Activated CD8-positive, alpha-beta T cell treated with anti-CD3 and anti-CD28 coated beads for 36 hours (primary cell): ENCODE measurements around the gene DDO. TPM values are rescaled to one million over a fixed set of nuclear protein-coding genes. Genes with fewer than 3 reads are reported as not detected.

Experiments used
- ATAC-seq: fragments of 200-7000 bp; cut with Tn5 transposase; one replicate; pipeline ENCODE4 v1.10.0; 2021; ENCODE audit warnings: mild to moderate bottlenecking, moderate library complexity
- CTCF ChIA-PET: fragments of 350-600 bp; sonication (Branson Sonifier 250); formaldehyde crosslinking; loops from one replicate; lab custom pipeline; 2021; ENCODE audit warnings: antibody characterized with exemption; lab: Charles Lee
- POLR2A ChIA-PET: fragments of 350-600 bp; sonication (Branson Sonifier 250); formaldehyde crosslinking; loops from one replicate; lab custom pipeline; 2021; ENCODE audit warnings: antibody characterized with exemption; lab: Charles Lee
- DNase-seq: peaks from one replicate; pipeline ENCODE4 v3.0.0-alpha.2; 2020
- H3K27ac Mint-ChIP-seq: one replicate; pipeline ENCODE4 v1.8.0; 2021; ENCODE audit warnings: mild to moderate bottlenecking, mixed read lengths
- H3K27me3 Mint-ChIP-seq: one replicate; pipeline ENCODE4 v1.8.0; 2021; ENCODE audit warnings: mixed read lengths
- H3K36me3 Mint-ChIP-seq: one replicate; pipeline ENCODE4 v1.8.0; 2021; ENCODE audit warnings: low read depth, mixed read lengths
- H3K4me1 Mint-ChIP-seq: one replicate; pipeline ENCODE4 v1.8.0; 2021; ENCODE audit warnings: low read depth, mixed read lengths
- H3K4me3 Mint-ChIP-seq: one replicate; pipeline ENCODE4 v1.8.0; 2021; ENCODE audit warnings: mild to moderate bottlenecking, moderate library complexity, mixed read lengths
- H3K9me3 Mint-ChIP-seq: one replicate; pipeline ENCODE4 v1.8.0; 2021; ENCODE audit warnings: mixed read lengths
- CTCF ChIP-seq: fragments of 200-600 bp; IDR thresholded peaks from one replicate; pipeline ENCODE4 v1.8.0; 2022; ENCODE audit warnings: antibody characterized with exemption, mild to moderate bottlenecking
- intact Hi-C: fragments of 100-400 bp; cut with micrococcal nuclease; formaldehyde crosslinking; loops from one replicate; pipeline ENCODE4 v1.10.0; 2022
- total RNA-seq, 2 experiments: library from RNA; stranded (reverse); gene quantifications; one replicate each; pipeline ENCODE4 v1.2.3, GENCODE V29; 2021

Gene DDO
- total RNA-seq, 2 experiments from 2014 or later = not detected

- peaks cover 40% of the 10 kb centered on the region for H3K4me1 Mint-ChIP-seq
- no peaks in the 10 kb centered on the region for H3K36me3 Mint-ChIP-seq
- ATAC-seq (no peak), DNase-seq (no peak)
- H3K27ac Mint-ChIP-seq = no peak overlapping the region
- CTCF ChIA-PET = interaction anchor here (0.8 to 2.0 kb wide), 5 partner anchors 11 to 328 kb away, joined by 3 to 9 read pairs (median 4); no protein-coding TSS in a partner anchor
- H3K27me3 Mint-ChIP-seq = no peaks in the 10 kb centered on the region
- POLR2A ChIA-PET = interaction anchor here (0.8 kb wide), 1 partner anchor 12 kb away, joined by 3 read pairs; no protein-coding TSS in a partner anchor
- intact Hi-C loops = no loop called here
- no peaks in the 10 kb centered on the region for H3K9me3 Mint-ChIP-seq
- no peak for TF ChIP-seq CTCF
- no peak overlapping the region for H3K4me3 Mint-ChIP-seq
Observed at GRCh38 chr6:110367825-110368224, 47.5 kb downstream of the DDO start.

GRCh38 chr6:110366975-110367374, 48.4 kb downstream of the DDO start:
- intact Hi-C loops = no loop called here
- Mint-ChIP-seq H3K9me3 (no peaks in the 10 kb centered on the region), H3K27me3 (no peaks in the 10 kb centered on the region), H3K36me3 (no peaks in the 10 kb centered on the region), H3K4me3 (no peak overlapping the region), H3K4me1 (peaks cover 40% of the 10 kb centered on the region), H3K27ac (no peak overlapping the region)
- TF ChIP-seq CTCF = no peak
- ChIA-PET CTCF (interaction anchor here (1.2 to 3.0 kb wide), 3 partner anchors 14 to 662 kb away, joined by 3 to 19 read pairs (median 3); no protein-coding TSS in a partner anchor), POLR2A (no interaction called here)
- ATAC-seq (peak; percentile 58), DNase-seq (peak; percentile 3)

GRCh38 chr6:110366256-110366655, 49.1 kb downstream of the DDO start:
- H3K36me3 Mint-ChIP-seq = no peaks in the 10 kb centered on the region
- ATAC-seq (no peak), DNase-seq (peak; percentile 5)
- no peaks in the 10 kb centered on the region for H3K9me3 Mint-ChIP-seq
- ChIA-PET CTCF (interaction anchor here (1.0 to 3.0 kb wide), 7 partner anchors 12 to 661 kb away, joined by 3 to 19 read pairs (median 3); no protein-coding TSS in a partner anchor), POLR2A (interaction anchor here (0.6 to 1.2 kb wide), 4 partner anchors 14 to 293 kb away, joined by 3 to 4 read pairs (median 3); partner anchors contain the start of gene WASF1)
- H3K4me1 Mint-ChIP-seq = peaks cover 40% of the 10 kb centered on the region
- H3K4me3 Mint-ChIP-seq = no peak overlapping the region
- H3K27me3 Mint-ChIP-seq = no peaks in the 10 kb centered on the region
- peak overlapping the region; percentile 49 for H3K27ac Mint-ChIP-seq
- no peak for TF ChIP-seq CTCF
- intact Hi-C loops = no loop called here

GRCh38 chr6:110364364-110365105, 50.8 kb downstream of the DDO start:
- no peak for TF ChIP-seq CTCF
- DNase-seq (no peak), ATAC-seq (no peak)
- no peaks in the 10 kb centered on the region for H3K36me3 Mint-ChIP-seq
- peaks cover 40% of the 10 kb centered on the region for H3K4me1 Mint-ChIP-seq
- no peaks in the 10 kb centered on the region for H3K27me3 Mint-ChIP-seq
- intact Hi-C loops = no loop called here
- no peak overlapping the region for H3K4me3 Mint-ChIP-seq
- no peaks in the 10 kb centered on the region for H3K9me3 Mint-ChIP-seq
- no peak overlapping the region for H3K27ac Mint-ChIP-seq
- ChIA-PET POLR2A (no interaction called here), CTCF (interaction anchor here (0.6 to 3.0 kb wide), 4 partner anchors 9 to 1478 kb away, joined by 3 to 19 read pairs (median 3); no protein-coding TSS in a partner anchor)

- Mint-ChIP-seq H3K4me1 (peaks cover 40% of the 10 kb centered on the region), H3K4me3 (no peak overlapping the region), H3K27me3 (peaks cover 7% of the 10 kb centered on the region), H3K9me3 (no peaks in the 10 kb centered on the region), H3K27ac (no peak overlapping the region), H3K36me3 (no peaks in the 10 kb centered on the region)
- POLR2A ChIA-PET = no interaction called here
- ATAC-seq (no peak), DNase-seq (no peak)
- TF ChIP-seq CTCF = no peak
- CTCF ChIA-PET = interaction anchor here (1.0 kb wide), 1 partner anchor 324 kb away, joined by 3 read pairs; no protein-coding TSS in a partner anchor
- intact Hi-C loops = no loop called here
Observed at GRCh38 chr6:110363748-110364147, 51.6 kb downstream of the DDO start.
